B cell (primary cell): ENCODE data around the gene STAT1. TPM values are rescaled to one million over a fixed set of nuclear protein-coding genes. Genes with fewer than 3 reads are reported as not detected.

Source experiments
- ATAC-seq: fragments of 200-7000 bp; cut with Tn5 transposase; one replicate; pipeline ENCODE4 v1.10.0; 2021; ENCODE audit warnings: low read depth, mild to moderate bottlenecking, moderate number of reproducible peaks, moderate library complexity
- CTCF ChIA-PET: fragments of 350-600 bp; sonication (Branson Sonifier 250); formaldehyde crosslinking; loops from one replicate; lab custom pipeline; 2021; ENCODE audit warnings: antibody characterized with exemption, inconsistent platforms; lab: Charles Lee
- POLR2A ChIA-PET: fragments of 350-600 bp; sonication (Branson Sonifier 250); formaldehyde crosslinking; loops from one replicate; lab custom pipeline; 2021; ENCODE audit warnings: antibody characterized with exemption; lab: Charles Lee
- DNase-seq: peaks from one replicate; pipeline ENCODE4 v3.0.0; 2013
- H2AFZ ChIP-seq: 2 replicates; pipeline ENCODE4 v1.6.1; 2012; ENCODE audit warnings: mild to moderate bottlenecking, low read depth, low read length; ENCODE audit not compliant: insufficient read depth, poor library complexity, severe bottlenecking
- H3K27ac ChIP-seq, 2 donors: 1 replicate in 1 of 2; 2 replicates in 1 of 2; pipeline ENCODE4 v1.5.1; 2012 to 2013; ENCODE audit warnings: low read length in 2 of 2, mild to moderate bottlenecking in 2 of 2, moderate library complexity in 1 of 2
- H3K27me3 ChIP-seq, 4 experiments: fragments of 200-600 bp in 1 of 4; sonication (generic) in 1 of 4; replicated peaks in 1 of 4; 1 replicate in 2 of 4; 2 replicates in 2 of 4; pipeline versions ENCODE4 v1.6.1 to v1.7.0; 2013 to 2016; ENCODE audit warnings: low read length in 3 of 4, mild to moderate bottlenecking in 2 of 4, mixed read lengths in 1 of 4, moderate library complexity in 1 of 4; ENCODE audit not compliant: insufficient read depth in 4 of 4, control insufficient read depth in 3 of 4; ENCODE audit errors: control extremely low read depth in 1 of 4
- H3K36me3 ChIP-seq, 2 experiments: replicated peaks in 1 of 2; 1 replicate in 1 of 2; 2 replicates in 1 of 2; pipeline versions ENCODE4 v1.6.1 to v1.7.1; 2013; ENCODE audit warnings: low read length in 1 of 2; ENCODE audit not compliant: insufficient read depth in 2 of 2, control insufficient read depth in 1 of 2; ENCODE audit errors: control extremely low read depth in 1 of 2, extremely low read depth in 1 of 2
- H3K4me1 ChIP-seq, 2 donors: fragments of 200-600 bp in 1 of 2; sonication (generic) in 1 of 2; 1 replicate in 1 of 2; 2 replicates in 1 of 2; pipeline versions ENCODE4 v1.5.1 to v1.6.1; 2013 to 2017; ENCODE audit warnings: low read length in 2 of 2; ENCODE audit not compliant: control insufficient read depth in 2 of 2, insufficient read depth in 2 of 2
- H3K4me2 ChIP-seq: replicated peaks from 2 replicates; pipeline ENCODE3; 2012; ENCODE audit warnings: mild to moderate bottlenecking, low read depth, low read length; ENCODE audit not compliant: poor library complexity, severe bottlenecking
- H3K4me3 ChIP-seq, 5 experiments: fragments of 200-600 bp in 1 of 5; sonication (generic) in 1 of 5; 1 replicate in 3 of 5; 2 replicates in 2 of 5; pipeline versions ENCODE4 v1.5.1 to v1.7.0; 2011 to 2016; ENCODE audit warnings: low read length in 4 of 5, mild to moderate bottlenecking in 4 of 5, low read depth in 2 of 5, control low read depth in 1 of 5, moderate library complexity in 1 of 5; ENCODE audit not compliant: insufficient read depth in 1 of 5; ENCODE audit errors: control extremely low read depth in 1 of 5, extremely low read depth in 1 of 5
- H3K79me2 ChIP-seq: fragments of 200-600 bp; sonication (generic); one replicate; pipeline ENCODE4 v1.6.0; 2016; ENCODE audit warnings: low read length; ENCODE audit not compliant: control insufficient read depth, insufficient read depth
- H3K9ac ChIP-seq: fragments of 200-600 bp; sonication (generic); 2 replicates; pipeline ENCODE4 v1.6.1; 2017; ENCODE audit warnings: mild to moderate bottlenecking, low read length, moderate library complexity
- H3K9me3 ChIP-seq, 3 donors: one replicate each; pipeline versions ENCODE4 v1.6.1 to v1.7.1; 2013; ENCODE audit warnings: low read length in 2 of 3; ENCODE audit not compliant: control insufficient read depth in 2 of 3, insufficient read depth in 1 of 3; ENCODE audit errors: control extremely low read depth in 1 of 3
- H4K20me1 ChIP-seq: 2 replicates; pipeline ENCODE4 v1.6.0; 2012; ENCODE audit warnings: mild to moderate bottlenecking, low read length; ENCODE audit not compliant: insufficient read depth, control insufficient read depth, poor library complexity, severe bottlenecking
- H3K27ac Mint-ChIP-seq: one replicate; pipeline ENCODE4 v1.8.0; 2021; ENCODE audit warnings: mixed read lengths
- H3K27me3 Mint-ChIP-seq: one replicate; pipeline ENCODE4 v1.8.0; 2021; ENCODE audit warnings: mixed read lengths
- H3K4me1 Mint-ChIP-seq: one replicate; pipeline ENCODE4 v1.8.0; 2021; ENCODE audit warnings: mixed read lengths
- H3K4me3 Mint-ChIP-seq: one replicate; pipeline ENCODE4 v1.8.0; 2021; ENCODE audit warnings: mixed read lengths
- H3K9me3 Mint-ChIP-seq: one replicate; pipeline ENCODE4 v1.8.0; 2022; ENCODE audit warnings: mixed read lengths; ENCODE audit not compliant: insufficient read depth
- CTCF ChIP-seq: fragments of 200-600 bp; IDR thresholded peaks from one replicate; pipeline ENCODE4 v1.8.0; 2022; ENCODE audit warnings: antibody characterized with exemption, mild to moderate bottlenecking
- EZH2 ChIP-seq: IDR thresholded peaks from 2 replicates; pipeline ENCODE4 v1.6.1; 2012; ENCODE audit warnings: borderline replicate concordance, low read depth, mild to moderate bottlenecking, moderate library complexity, low read length; ENCODE audit not compliant: insufficient read depth, poor library complexity, severe bottlenecking
- WGBS: methylation state at CpG from one replicate; pipeline ENCODE4 v1.1.5; 2013; ENCODE audit warnings: missing lambda C conversion rate; ENCODE audit not compliant: insufficient coverage; 5-methylcytosine and 5-hydroxymethylcytosine counted together
- intact Hi-C: fragments of 100-400 bp; cut with micrococcal nuclease; formaldehyde crosslinking; loops from one replicate; pipeline ENCODE4 v1.10.0; 2022
- polyA plus RNA-seq: library from polyadenylated mRNA; depleted of rRNA; stranded (reverse); fragments of >200 nt; gene quantifications from 2 replicates; pipeline ENCODE4 v1.2.3, GENCODE V29; 2012
- total RNA-seq, 2 donors: library from RNA; stranded (reverse); fragments of 120-200 nt in 1 of 2; gene quantifications; 1 replicate in 1 of 2; 2 replicates in 1 of 2; pipeline versions ENCODE4 v1.2.3 to v1.2.4, GENCODE V29; 2013 to 2022

Gene STAT1
- total and polyA plus RNA-seq, 2 donors (not counting 1 experiment from before 2014, with no cell fraction given), result 20.5 to 50.9 TPM

GRCh38 chr2:191018643-191019119 is 4.7 kb upstream of the STAT1 start:
- 69% methylated on average over 2 of the region's 3 CpGs for WGBS
- ChIA-PET POLR2A (no interaction called here), CTCF (interaction anchor here (0.7 to 2.7 kb wide), 3 partner anchors 11 to 168 kb away, joined by 3 to 8 read pairs (median 3); no protein-coding TSS in a partner anchor)
- DNase-seq, result no peak
- Histone ChIP-seq H3K9ac (no peak overlapping the region), H2AFZ (no peak overlapping the region), H3K4me1 (peaks cover 25 to 33% of the 10 kb centered on the region in 2 donors), H3K4me2 (no peak overlapping the region), H3K36me3 (no peaks in the 10 kb centered on the region), H3K4me3 (no peak overlapping the region), H3K27me3 (no peaks in the 10 kb centered on the region), H4K20me1 (no peaks in the 10 kb centered on the region), H3K9me3 (no peaks in the 10 kb centered on the region), H3K27ac (no peak overlapping the region), H3K79me2 (peaks cover 11% of the 10 kb centered on the region)
- Mint-ChIP-seq H3K9me3 (no peaks in the 10 kb centered on the region), H3K27ac (no peak overlapping the region), H3K4me3 (peak overlapping the region; percentile 16), H3K27me3 (no peaks in the 10 kb centered on the region), H3K4me1 (peaks cover 9% of the 10 kb centered on the region)
- ATAC-seq, result no peak
- TF ChIP-seq EZH2 (no peak), CTCF (no peak)
- intact Hi-C loops, result no loop called here

GRCh38 chr2:191018048-191018447 is 4.1 kb upstream of the STAT1 start:
- ChIA-PET POLR2A (no interaction called here), CTCF (interaction anchor here (2.4 kb wide), 1 partner anchor 11 kb away, joined by 5 read pairs; no protein-coding TSS in a partner anchor)
- no peak for TF ChIP-seq EZH2
- TF ChIP-seq CTCF, result no peak
- Histone ChIP-seq H3K36me3 (no peaks in the 10 kb centered on the region), H3K4me1 (peaks cover 29 to 38% of the 10 kb centered on the region in 2 donors), H3K27ac (no peak overlapping the region), H4K20me1 (peaks cover 5% of the 10 kb centered on the region), H3K27me3 (no peaks in the 10 kb centered on the region), H3K9ac (no peak overlapping the region), H3K4me3 (no peak overlapping the region), H3K79me2 (peaks cover 11% of the 10 kb centered on the region), H3K9me3 (no peaks in the 10 kb centered on the region), H2AFZ (no peak overlapping the region), H3K4me2 (no peak overlapping the region)
- Mint-ChIP-seq H3K9me3 (no peaks in the 10 kb centered on the region), H3K4me1 (peaks cover 9% of the 10 kb centered on the region), H3K27ac (no peak overlapping the region), H3K27me3 (no peaks in the 10 kb centered on the region), H3K4me3 (no peak overlapping the region)
- intact Hi-C loops, result no loop called here
- no CpG with 5 or more reads among the region's 1 CpG for WGBS
- no peak for DNase-seq
- no peak for ATAC-seq
